Caco-2 (cell line): ENCODE results near the gene RALBP1. TPM values are rescaled to one million over a fixed set of nuclear protein-coding genes. Genes with fewer than 3 reads are reported as not detected.
A peak's percentile ranks its signal among the peaks of the same experiment; 100 is the strongest.

Experiments
- BruUV-seq: library from RNA; stranded (reverse); fragments of 400-500 nt; replicated peaks from 2 replicates; lab custom pipeline; 2021; lab: Mats Ljungman, UMichigan
- CTCF ChIA-PET: fragments of 300-600 bp; sonication (Branson Sonifier 250); formaldehyde crosslinking; loops from one replicate; lab custom pipeline; 2022; ENCODE audit warnings: antibody characterized with exemption; lab: Charles Lee
- POLR2A ChIA-PET: fragments of 300-600 bp; sonication (Branson Sonifier 250); formaldehyde crosslinking; loops from one replicate; lab custom pipeline; 2022; ENCODE audit warnings: antibody characterized with exemption; lab: Charles Lee
- DNase-seq, 2 experiments: peaks; one replicate each; pipeline versions ENCODE4 v3.0.0 to v3.0.0-alpha.2; 2020 to 2022
- H3K27me3 ChIP-seq: replicated peaks from 2 replicates; pipeline ENCODE4 v1.6.0; 2011; ENCODE audit warnings: low read length; ENCODE audit not compliant: control insufficient read depth, insufficient read depth
- H3K36me3 ChIP-seq: 2 replicates; pipeline ENCODE4 v1.5.1; 2011; ENCODE audit warnings: low read length; ENCODE audit not compliant: control insufficient read depth, insufficient read depth
- H3K4me1 ChIP-seq: fragments of 250-450 bp; sonication (Bioruptor Pico); 2 replicates; pipeline ENCODE4 v1.5.1; 2020; ENCODE audit warnings: mild to moderate bottlenecking
- H3K4me3 ChIP-seq: 2 replicates; pipeline ENCODE4 v1.5.1; 2011; ENCODE audit warnings: low read depth, mild to moderate bottlenecking, control low read depth, low read length
- H3K9me3 ChIP-seq: fragments of 250-450 bp; sonication (Bioruptor Pico); 2 replicates; pipeline ENCODE4 v1.5.1; 2020; ENCODE audit warnings: mild to moderate bottlenecking, moderate library complexity
- H3K27ac Mint-ChIP-seq: one replicate; pipeline ENCODE4 v1.8.0; 2022; ENCODE audit warnings: mixed read lengths; ENCODE audit not compliant: unreplicated experiment
- H3K27me3 Mint-ChIP-seq: one replicate; pipeline ENCODE4 v1.8.0; 2022; ENCODE audit warnings: mixed read lengths; ENCODE audit not compliant: insufficient read depth, unreplicated experiment
- H3K36me3 Mint-ChIP-seq: one replicate; pipeline ENCODE4 v1.8.0; 2022; ENCODE audit warnings: mild to moderate bottlenecking, mixed read lengths; ENCODE audit not compliant: insufficient read depth, unreplicated experiment
- H3K4me1 Mint-ChIP-seq: one replicate; pipeline ENCODE4 v1.8.0; 2022; ENCODE audit warnings: low read depth, mixed read lengths; ENCODE audit not compliant: unreplicated experiment
- H3K4me3 Mint-ChIP-seq: one replicate; pipeline ENCODE4 v1.8.0; 2022; ENCODE audit warnings: mild to moderate bottlenecking, moderate library complexity, mixed read lengths; ENCODE audit not compliant: unreplicated experiment
- H3K9me3 Mint-ChIP-seq: one replicate; pipeline ENCODE4 v1.8.0; 2022; ENCODE audit warnings: mixed read lengths; ENCODE audit not compliant: unreplicated experiment
- intact Hi-C: fragments of 100-400 bp; cut with micrococcal nuclease; formaldehyde crosslinking; loops from one replicate; pipeline ENCODE4 v1.10.0; 2022; ENCODE audit not compliant: unreplicated experiment
- total RNA-seq: library from RNA; stranded (reverse); gene quantifications from 2 replicates; pipeline ENCODE4 v1.2.3, GENCODE V29; 2022
- TF ChIP-seq, protein P1 (sequence below), 2 experiments: fragments of 200-600 bp in 1 of 2; IDR thresholded peaks; 1 replicate in 1 of 2; 2 replicates in 1 of 2; pipeline versions ENCODE4 v1.5.1 to v1.8.0; 2011 to 2022; ENCODE audit warnings: antibody characterized with exemption in 1 of 2, control low read depth in 1 of 2, inconsistent platforms in 1 of 2, low read depth in 1 of 2, low read length in 1 of 2, mild to moderate bottlenecking in 1 of 2, moderate library complexity in 1 of 2; ENCODE audit not compliant: insufficient read depth in 1 of 2, severe bottlenecking in 1 of 2, unreplicated experiment in 1 of 2

Gene RALBP1
- total RNA-seq, 1 experiment from 2014 or later = 66.3 TPM

- intact Hi-C loops = no loop called here
- ChIA-PET CTCF (interaction anchor here (1.0 to 1.1 kb wide), 2 partner anchors 20 to 137 kb away, joined by 3 to 4 read pairs; no protein-coding TSS in a partner anchor), POLR2A (no interaction called here)
- Histone ChIP-seq H3K4me3 (no peak overlapping the region), H3K27me3 (no peaks in the 10 kb centered on the region), H3K4me1 (peaks cover 10% of the 10 kb centered on the region), H3K9me3 (no peaks in the 10 kb centered on the region), H3K36me3 (peaks cover 7% of the 10 kb centered on the region; the same call in 1 of the 2 replicates)
- Mint-ChIP-seq H3K36me3 (peaks cover 55% of the 10 kb centered on the region), H3K4me1 (peaks cover 7% of the 10 kb centered on the region), H3K4me3 (no peak overlapping the region), H3K9me3 (no peaks in the 10 kb centered on the region), H3K27ac (peak overlapping the region; percentile 57), H3K27me3 (no peaks in the 10 kb centered on the region)
- no peak for DNase-seq
- TF ChIP-seq, protein P1, sequence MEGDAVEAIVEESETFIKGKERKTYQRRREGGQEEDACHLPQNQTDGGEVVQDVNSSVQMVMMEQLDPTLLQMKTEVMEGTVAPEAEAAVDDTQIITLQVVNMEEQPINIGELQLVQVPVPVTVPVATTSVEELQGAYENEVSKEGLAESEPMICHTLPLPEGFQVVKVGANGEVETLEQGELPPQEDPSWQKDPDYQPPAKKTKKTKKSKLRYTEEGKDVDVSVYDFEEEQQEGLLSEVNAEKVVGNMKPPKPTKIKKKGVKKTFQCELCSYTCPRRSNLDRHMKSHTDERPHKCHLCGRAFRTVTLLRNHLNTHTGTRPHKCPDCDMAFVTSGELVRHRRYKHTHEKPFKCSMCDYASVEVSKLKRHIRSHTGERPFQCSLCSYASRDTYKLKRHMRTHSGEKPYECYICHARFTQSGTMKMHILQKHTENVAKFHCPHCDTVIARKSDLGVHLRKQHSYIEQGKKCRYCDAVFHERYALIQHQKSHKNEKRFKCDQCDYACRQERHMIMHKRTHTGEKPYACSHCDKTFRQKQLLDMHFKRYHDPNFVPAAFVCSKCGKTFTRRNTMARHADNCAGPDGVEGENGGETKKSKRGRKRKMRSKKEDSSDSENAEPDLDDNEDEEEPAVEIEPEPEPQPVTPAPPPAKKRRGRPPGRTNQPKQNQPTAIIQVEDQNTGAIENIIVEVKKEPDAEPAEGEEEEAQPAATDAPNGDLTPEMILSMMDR (IDR thresholded peaks at IDR 0.05; ENCODE audit: insufficient read depth in 1 of 2, low read depth in 1 of 2, low read length in 1 of 2, severe bottlenecking in 1 of 2, unreplicated experiment in 1 of 2) = no peak
- BruUV-seq = no TSS peak
These were observed 61.2 kb downstream of the RALBP1 start for GRCh38 chr18:9536354-9537152.

DNA sequence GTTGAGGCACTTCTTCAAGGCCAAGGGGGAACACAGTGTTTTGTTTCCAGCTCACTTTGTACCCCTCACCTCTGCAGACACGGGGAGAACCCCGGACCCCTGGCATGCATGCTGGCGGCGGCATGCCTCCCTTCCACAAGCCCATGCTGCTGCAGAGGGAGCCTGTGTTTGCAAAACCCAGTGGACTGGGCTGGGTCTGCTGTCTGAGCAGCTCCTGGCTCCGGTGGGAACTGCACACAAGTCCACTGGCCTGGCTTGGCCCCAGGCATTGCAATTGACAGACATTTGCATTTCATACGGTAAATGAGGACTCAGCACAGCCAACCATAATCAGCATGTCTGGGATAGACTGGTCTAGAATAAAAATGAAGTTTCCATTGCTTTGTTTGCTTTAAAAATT is 62.4 kb downstream of the RALBP1 start:
- Mint-ChIP-seq H3K4me1 (peaks cover 7% of the 10 kb centered on the region), H3K27ac (no peak overlapping the region), H3K27me3 (no peaks in the 10 kb centered on the region), H3K4me3 (no peak overlapping the region), H3K36me3 (peaks cover 62% of the 10 kb centered on the region), H3K9me3 (no peaks in the 10 kb centered on the region)
- Histone ChIP-seq H3K27me3 (no peaks in the 10 kb centered on the region), H3K4me1 (peaks cover 10% of the 10 kb centered on the region), H3K36me3 (peaks cover 7% of the 10 kb centered on the region; the same call in 1 of the 2 replicates), H3K9me3 (no peaks in the 10 kb centered on the region), H3K4me3 (no peak overlapping the region)
- intact Hi-C loops = no loop called here
- POLR2A ChIA-PET = no interaction called here
- CTCF ChIA-PET = interaction anchor here (1.1 kb wide), 1 partner anchor 21 kb away, joined by 3 read pairs; no protein-coding TSS in a partner anchor
- DNase-seq = no peak
- no TSS peak for BruUV-seq
- TF ChIP-seq, protein P1 (IDR thresholded peaks at IDR 0.05; ENCODE audit: insufficient read depth in 1 of 2, low read depth in 1 of 2, low read length in 1 of 2, severe bottlenecking in 1 of 2, unreplicated experiment in 1 of 2) = no peak

DNA sequence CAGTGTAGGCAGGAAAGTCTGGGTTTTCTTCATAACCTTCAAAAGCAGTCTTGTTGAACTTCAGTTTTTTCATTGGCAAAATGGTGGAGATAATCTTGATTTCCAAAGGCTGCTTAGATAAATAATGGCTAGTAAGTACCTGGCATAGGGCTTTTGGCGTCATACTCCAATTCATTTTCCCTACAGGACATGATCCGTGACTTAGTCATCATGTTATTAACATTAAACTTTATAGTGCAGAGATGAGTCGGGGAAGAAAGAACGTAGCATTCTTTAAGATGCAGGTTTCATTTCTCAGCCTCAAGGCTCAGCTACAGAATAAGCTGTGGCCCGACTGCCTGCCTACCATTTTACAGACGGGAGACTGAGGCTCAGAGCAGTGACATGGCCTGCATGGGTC is 64.0 kb downstream of the RALBP1 start:
- no peak overlapping the region for H3K4me3 Mint-ChIP-seq
- no peaks in the 10 kb centered on the region for H3K27me3 Mint-ChIP-seq
- ChIA-PET POLR2A (no interaction called here), CTCF (no interaction called here)
- intact Hi-C loops = no loop called here
- no peak overlapping the region for H3K27ac Mint-ChIP-seq
- TF ChIP-seq, protein P1 (IDR thresholded peaks at IDR 0.05; ENCODE audit: insufficient read depth in 1 of 2, low read depth in 1 of 2, low read length in 1 of 2, severe bottlenecking in 1 of 2, unreplicated experiment in 1 of 2) = no peak
- no TSS peak for BruUV-seq
- Histone ChIP-seq H3K27me3 (no peaks in the 10 kb centered on the region), H3K4me3 (no peak overlapping the region), H3K36me3 (peaks cover 6% of the 10 kb centered on the region; the same call in 1 of the 2 replicates), H3K9me3 (no peaks in the 10 kb centered on the region), H3K4me1 (peaks cover 10% of the 10 kb centered on the region)
- H3K4me1 Mint-ChIP-seq = peaks cover 7% of the 10 kb centered on the region
- DNase-seq = no peak
- peaks cover 62% of the 10 kb centered on the region for H3K36me3 Mint-ChIP-seq
- H3K9me3 Mint-ChIP-seq = no peaks in the 10 kb centered on the region
